Immature natural killer cell (primary cell): ENCODE data around the gene SYT8. TPM values are rescaled to one million over a fixed set of nuclear protein-coding genes. Genes with fewer than 3 reads are reported as not detected.

Experiments used
- DNase-seq, 3 donors: peaks; one replicate each; pipeline ENCODE4 v3.0.0; 2022; ENCODE audit warnings: mixed read lengths in 1 of 3
- H3K27ac Mint-ChIP-seq, 6 donors: one replicate each; pipeline ENCODE4 v1.8.0; 2020; ENCODE audit warnings: mixed read lengths in 6 of 6, mild to moderate bottlenecking in 5 of 6, inconsistent platforms in 4 of 6, moderate library complexity in 3 of 6
- H3K27me3 Mint-ChIP-seq, 3 donors: one replicate each; pipeline ENCODE4 v1.8.0; 2020 to 2021; ENCODE audit warnings: low read depth in 3 of 3, mild to moderate bottlenecking in 3 of 3, mixed read lengths in 3 of 3, moderate library complexity in 3 of 3, inconsistent platforms in 1 of 3
- H3K36me3 Mint-ChIP-seq, 3 donors: one replicate each; pipeline ENCODE4 v1.8.0; 2020; ENCODE audit warnings: mixed read lengths in 3 of 3, inconsistent platforms in 2 of 3, mild to moderate bottlenecking in 2 of 3
- H3K4me1 Mint-ChIP-seq, 2 donors: one replicate each; pipeline ENCODE4 v1.8.0; 2020; ENCODE audit warnings: inconsistent platforms in 2 of 2, mild to moderate bottlenecking in 2 of 2, mixed read lengths in 2 of 2, moderate library complexity in 1 of 2
- H3K4me3 Mint-ChIP-seq, 5 donors: one replicate each; pipeline ENCODE4 v1.8.0; 2020; ENCODE audit warnings: mild to moderate bottlenecking in 5 of 5, mixed read lengths in 5 of 5, inconsistent platforms in 3 of 5, moderate library complexity in 3 of 5
- H3K9me3 Mint-ChIP-seq, 6 donors: one replicate each; pipeline ENCODE4 v1.8.0; 2020; ENCODE audit warnings: mild to moderate bottlenecking in 6 of 6, mixed read lengths in 6 of 6, inconsistent platforms in 4 of 6, moderate library complexity in 3 of 6
- polyA plus RNA-seq, 3 donors: library from polyadenylated mRNA; unstranded; fragments of 300-500 nt; fragmentation: Illumina TruSeq; gene quantifications; one replicate each; pipeline ENCODE4 v1.2.3, GENCODE V29; 2021

SYT8 gene
- polyA plus RNA-seq, 3 donors from 2014 or later = not detected

GRCh38 chr11:1822648-1823375, 12.0 kb upstream of the SYT8 start:
- Mint-ChIP-seq H3K9me3 (peaks cover 0 to 6% (median 1%) of the 10 kb centered on the region in 6 donors), H3K4me3 (no peak overlapping the region), H3K27me3 (peaks cover 2 to 6% (median 6%) of the 10 kb centered on the region in 3 donors), H3K4me1 (peaks cover 9 to 14% of the 10 kb centered on the region in 2 donors), H3K36me3 (no peaks in the 10 kb centered on the region), H3K27ac (no peak overlapping the region)
- no peak for DNase-seq

GRCh38 chr11:1823376-1824220, 11.2 kb upstream of the SYT8 start:
- Mint-ChIP-seq H3K4me3 (no peak overlapping the region), H3K36me3 (no peaks in the 10 kb centered on the region), H3K27me3 (peaks cover 2 to 9% (median 6%) of the 10 kb centered on the region in 3 donors), H3K9me3 (peaks cover 0 to 3% (median under 1%) of the 10 kb centered on the region in 6 donors), H3K4me1 (peaks cover 8 to 10% of the 10 kb centered on the region in 2 donors), H3K27ac (no peak overlapping the region)
- no peak for DNase-seq

GRCh38 chr11:1824221-1825038, 10.4 kb upstream of the SYT8 start:
- Mint-ChIP-seq H3K9me3 (peaks cover 0 to 1% (median 0%) of the 10 kb centered on the region in 6 donors), H3K4me3 (no peak overlapping the region), H3K4me1 (peaks cover 2 to 3% of the 10 kb centered on the region in 2 donors), H3K36me3 (no peaks in the 10 kb centered on the region), H3K27me3 (peaks cover 2 to 9% (median 6%) of the 10 kb centered on the region in 3 donors), H3K27ac (no peak overlapping the region)
- DNase-seq = no peak

- Mint-ChIP-seq H3K36me3 (no peaks in the 10 kb centered on the region), H3K27me3 (peaks cover 2 to 9% (median 6%) of the 10 kb centered on the region in 3 donors), H3K27ac (no peak overlapping the region), H3K9me3 (no peaks in the 10 kb centered on the region), H3K4me3 (no peak overlapping the region), H3K4me1 (no peaks in the 10 kb centered on the region)
- DNase-seq = no peak
These were observed 9.6 kb upstream of the SYT8 start for GRCh38 chr11:1825039-1825740.

GRCh38 chr11:1825785-1826451, 8.9 kb upstream of the SYT8 start:
- Mint-ChIP-seq H3K27ac (no peak overlapping the region), H3K4me3 (no peak overlapping the region), H3K27me3 (peaks cover 0 to 8% (median 3%) of the 10 kb centered on the region in 3 donors), H3K36me3 (no peaks in the 10 kb centered on the region), H3K9me3 (no peaks in the 10 kb centered on the region), H3K4me1 (peaks cover 0 to 1% of the 10 kb centered on the region in 2 donors)
- DNase-seq = no peak

- H3K27ac Mint-ChIP-seq = no peak overlapping the region
- H3K4me3 Mint-ChIP-seq = no peak overlapping the region
- H3K36me3 Mint-ChIP-seq = no peaks in the 10 kb centered on the region
- H3K4me1 Mint-ChIP-seq = peaks cover 0 to 1% of the 10 kb centered on the region in 2 donors
- peaks cover 0 to 10% (median 3%) of the 10 kb centered on the region in 3 donors for H3K27me3 Mint-ChIP-seq
- DNase-seq = no peak
- H3K9me3 Mint-ChIP-seq = no peaks in the 10 kb centered on the region
These were observed 8.2 kb upstream of the SYT8 start for GRCh38 chr11:1826552-1827094.

- Mint-ChIP-seq H3K9me3 (no peaks in the 10 kb centered on the region), H3K4me3 (no peak overlapping the region), H3K27me3 (peaks cover 3 to 10% (median 4%) of the 10 kb centered on the region in 3 donors), H3K4me1 (peaks cover 0 to 3% of the 10 kb centered on the region in 2 donors), H3K36me3 (no peaks in the 10 kb centered on the region), H3K27ac (no peak overlapping the region)
- DNase-seq = no peak
These were observed 7.5 kb upstream of the SYT8 start for GRCh38 chr11:1827095-1827813.

- Mint-ChIP-seq H3K9me3 (no peaks in the 10 kb centered on the region), H3K36me3 (no peaks in the 10 kb centered on the region), H3K4me3 (no peak overlapping the region), H3K27me3 (peaks cover 0 to 10% (median 4%) of the 10 kb centered on the region in 3 donors), H3K4me1 (peaks cover 0 to 3% of the 10 kb centered on the region in 2 donors), H3K27ac (no peak overlapping the region)
- DNase-seq = no peak
These were observed 6.9 kb upstream of the SYT8 start for GRCh38 chr11:1827931-1828330.

GRCh38 chr11:1828542-1828941, 6.2 kb upstream of the SYT8 start:
- no peak for DNase-seq
- H3K27me3 Mint-ChIP-seq = peaks cover 0 to 10% (median 4%) of the 10 kb centered on the region in 3 donors
- no peaks in the 10 kb centered on the region for H3K9me3 Mint-ChIP-seq
- peaks cover 0 to 3% of the 10 kb centered on the region in 2 donors for H3K4me1 Mint-ChIP-seq
- no peak overlapping the region for H3K27ac Mint-ChIP-seq
- no peaks in the 10 kb centered on the region for H3K36me3 Mint-ChIP-seq
- H3K4me3 Mint-ChIP-seq = no peak overlapping the region

GRCh38 chr11:1829039-1829820, 5.6 kb upstream of the SYT8 start:
- peaks cover 0 to 3% of the 10 kb centered on the region in 2 donors for H3K4me1 Mint-ChIP-seq
- H3K27me3 Mint-ChIP-seq = peaks cover 0 to 10% (median 4%) of the 10 kb centered on the region in 3 donors
- DNase-seq = no peak
- H3K36me3 Mint-ChIP-seq = no peaks in the 10 kb centered on the region
- no peaks in the 10 kb centered on the region for H3K9me3 Mint-ChIP-seq
- H3K4me3 Mint-ChIP-seq = no peak overlapping the region
- no peak overlapping the region for H3K27ac Mint-ChIP-seq

- no peaks in the 10 kb centered on the region for H3K9me3 Mint-ChIP-seq
- no peak overlapping the region for H3K27ac Mint-ChIP-seq
- H3K4me3 Mint-ChIP-seq = no peak overlapping the region
These were observed 4.8 kb upstream of the SYT8 start for GRCh38 chr11:1830004-1830321.

More at GRCh38 chr11:1830004-1830321, 4.8 kb upstream of the SYT8 start:
- Mint-ChIP-seq H3K4me1 (peaks cover 0 to 3% of the 10 kb centered on the region in 2 donors), H3K36me3 (no peaks in the 10 kb centered on the region), H3K27me3 (peaks cover 0 to 10% (median 4%) of the 10 kb centered on the region in 3 donors)
- DNase-seq = no peak
